Muscle layer of duodenum (tissue), 2 donors: ENCODE results near the gene EIF4E2.

ENCODE experiments used
- H3K27ac ChIP-seq: one replicate; pipeline ENCODE4 v1.7.0; 2013; ENCODE audit warnings: mild to moderate bottlenecking, low read length
- H3K27me3 ChIP-seq: one replicate; pipeline ENCODE4 v1.7.0; 2013; ENCODE audit warnings: low read depth, mild to moderate bottlenecking, control low read depth, low read length
- H3K36me3 ChIP-seq, 2 donors: one replicate each; pipeline ENCODE4 v1.7.0; 2013; ENCODE audit warnings: low read length in 2 of 2, control low read depth in 1 of 2, mild to moderate bottlenecking in 1 of 2; ENCODE audit not compliant: insufficient read depth in 2 of 2, control insufficient read depth in 1 of 2
- H3K4me1 ChIP-seq, 2 donors: one replicate each; pipeline ENCODE4 v1.7.0; 2013; ENCODE audit warnings: low read length in 2 of 2, mild to moderate bottlenecking in 2 of 2, control low read depth in 1 of 2, moderate library complexity in 1 of 2; ENCODE audit not compliant: insufficient read depth in 2 of 2, control insufficient read depth in 1 of 2
- H3K4me3 ChIP-seq, 2 donors: one replicate each; pipeline ENCODE4 v1.7.0; 2013; ENCODE audit warnings: low read length in 2 of 2, low read depth in 1 of 2, mild to moderate bottlenecking in 1 of 2
- H3K9me3 ChIP-seq, 2 donors: one replicate each; pipeline ENCODE4 v1.7.0; 2013; ENCODE audit warnings: low read length in 2 of 2, control low read depth in 1 of 2, mild to moderate bottlenecking in 1 of 2; ENCODE audit not compliant: control insufficient read depth in 1 of 2
- donor health status: healthy.

The EIF4E2 gene

GRCh38 chr2:232574674-232575403, 24.4 kb downstream of the EIF4E2 start:
- H3K36me3 ChIP-seq, result peaks cover 18 to 55% of the 10 kb centered on the region in 2 donors

GRCh38 chr2:232575404-232575746, 24.9 kb downstream of the EIF4E2 start:
- Histone ChIP-seq H3K4me3 (no peak overlapping the region), H3K27me3 (no peaks in the 10 kb centered on the region), H3K27ac (no peak overlapping the region), H3K36me3 (peaks cover 13 to 52% of the 10 kb centered on the region in 2 donors), H3K9me3 (no peaks in the 10 kb centered on the region), H3K4me1 (peaks cover 0 to 3% of the 10 kb centered on the region in 2 donors)

More at GRCh38 chr2:232574674-232575403, 24.4 kb downstream of the EIF4E2 start:
- H3K4me3 ChIP-seq, result no peak overlapping the region
- peaks cover 0 to 3% of the 10 kb centered on the region in 2 donors for H3K4me1 ChIP-seq
- H3K27ac ChIP-seq, result no peak overlapping the region
- H3K27me3 ChIP-seq, result no peaks in the 10 kb centered on the region
- no peaks in the 10 kb centered on the region for H3K9me3 ChIP-seq

GRCh38 chr2:232576995-232577394, 26.5 kb downstream of the EIF4E2 start:
- no peaks in the 10 kb centered on the region for H3K27me3 ChIP-seq
- H3K9me3 ChIP-seq, result no peaks in the 10 kb centered on the region
- no peak overlapping the region for H3K27ac ChIP-seq
- H3K4me1 ChIP-seq, result no peaks in the 10 kb centered on the region
- H3K4me3 ChIP-seq, result no peak overlapping the region
- H3K36me3 ChIP-seq, result peaks cover 20 to 55% of the 10 kb centered on the region in 2 donors

- Histone ChIP-seq H3K27me3 (no peaks in the 10 kb centered on the region), H3K27ac (no peak overlapping the region), H3K9me3 (no peaks in the 10 kb centered on the region), H3K36me3 (peaks cover 23 to 56% of the 10 kb centered on the region in 2 donors), H3K4me3 (no peak overlapping the region), H3K4me1 (no peaks in the 10 kb centered on the region)
These were observed 27.4 kb downstream of the EIF4E2 start for GRCh38 chr2:232577841-232578240.

- H3K9me3 ChIP-seq, result no peaks in the 10 kb centered on the region
- H3K36me3 ChIP-seq, result peaks cover 25 to 56% of the 10 kb centered on the region in 2 donors
These were observed 28.1 kb downstream of the EIF4E2 start for GRCh38 chr2:232578626-232579025.

GRCh38 chr2:232580648-232580981, 30.1 kb downstream of the EIF4E2 start:
- H3K4me1 ChIP-seq, result no peaks in the 10 kb centered on the region
- H3K27ac ChIP-seq, result no peak overlapping the region
- peaks cover 12 to 49% of the 10 kb centered on the region in 2 donors for H3K36me3 ChIP-seq
- no peak overlapping the region for H3K4me3 ChIP-seq
- H3K9me3 ChIP-seq, result no peaks in the 10 kb centered on the region
- no peaks in the 10 kb centered on the region for H3K27me3 ChIP-seq

More at GRCh38 chr2:232578626-232579025, 28.1 kb downstream of the EIF4E2 start:
- H3K4me1 ChIP-seq, result no peaks in the 10 kb centered on the region
- no peak overlapping the region for H3K27ac ChIP-seq
- no peak overlapping the region for H3K4me3 ChIP-seq
- H3K27me3 ChIP-seq, result no peaks in the 10 kb centered on the region

- Histone ChIP-seq H3K36me3 (peaks cover 12 to 46% of the 10 kb centered on the region in 2 donors), H3K27me3 (no peaks in the 10 kb centered on the region), H3K27ac (no peak overlapping the region), H3K4me1 (no peaks in the 10 kb centered on the region), H3K9me3 (no peaks in the 10 kb centered on the region), H3K4me3 (no peak overlapping the region)
These were observed 31.2 kb downstream of the EIF4E2 start for GRCh38 chr2:232581725-232582124.

- H3K36me3 ChIP-seq, result peaks cover 12 to 41% of the 10 kb centered on the region in 2 donors
These were observed 33.7 kb downstream of the EIF4E2 start for GRCh38 chr2:232584238-232584637.

GRCh38 chr2:232586943-232587505, 36.5 kb downstream of the EIF4E2 start:
- no peaks in the 10 kb centered on the region for H3K9me3 ChIP-seq
- H3K27me3 ChIP-seq, result no peaks in the 10 kb centered on the region
- H3K27ac ChIP-seq, result no peak overlapping the region
- H3K4me1 ChIP-seq, result no peaks in the 10 kb centered on the region
- H3K36me3 ChIP-seq, result peaks cover 5 to 22% of the 10 kb centered on the region in 2 donors
- H3K4me3 ChIP-seq, result no peak overlapping the region

More at GRCh38 chr2:232584238-232584637, 33.7 kb downstream of the EIF4E2 start:
- Histone ChIP-seq H3K9me3 (no peaks in the 10 kb centered on the region), H3K4me1 (no peaks in the 10 kb centered on the region), H3K27me3 (no peaks in the 10 kb centered on the region), H3K27ac (no peak overlapping the region), H3K4me3 (no peak overlapping the region)

GRCh38 chr2:232587512-232587911, 37.0 kb downstream of the EIF4E2 start:
- no peak overlapping the region for H3K27ac ChIP-seq

GRCh38 chr2:232588031-232588430, 37.5 kb downstream of the EIF4E2 start:
- H3K9me3 ChIP-seq, result no peaks in the 10 kb centered on the region
- peaks cover 0 to 4% of the 10 kb centered on the region in 2 donors for H3K4me1 ChIP-seq
- peaks cover under 1 to 14% of the 10 kb centered on the region in 2 donors for H3K36me3 ChIP-seq
- H3K27ac ChIP-seq, result no peak overlapping the region
- no peaks in the 10 kb centered on the region for H3K27me3 ChIP-seq
- H3K4me3 ChIP-seq, result no peak overlapping the region

More at GRCh38 chr2:232587512-232587911, 37.0 kb downstream of the EIF4E2 start:
- no peaks in the 10 kb centered on the region for H3K27me3 ChIP-seq
- H3K9me3 ChIP-seq, result no peaks in the 10 kb centered on the region
- no peaks in the 10 kb centered on the region for H3K4me1 ChIP-seq
- H3K4me3 ChIP-seq, result no peak overlapping the region
- H3K36me3 ChIP-seq, result peaks cover 5 to 18% of the 10 kb centered on the region in 2 donors
